PC-3 (cell line): ENCODE measurements around the gene MBOAT1. TPM values are rescaled to one million over a fixed set of nuclear protein-coding genes. Genes with fewer than 3 reads are reported as not detected.
A peak's percentile ranks its signal among the peaks of the same experiment; 100 is the strongest.

ENCODE experiments used
- ATAC-seq: fragments of 200-7000 bp; cut with Tn5 transposase; 2 replicates; pipeline ENCODE4 v1.9.1; 2020; ENCODE audit warnings: mild to moderate bottlenecking, moderate library complexity
- BruUV-seq: library from RNA; stranded (reverse); fragments of 400-500 nt; replicated peaks from 2 replicates; lab custom pipeline; 2021; lab: Mats Ljungman, UMichigan
- CTCF ChIA-PET: fragments of 300-600 bp; sonication (Branson Sonifier 250); formaldehyde crosslinking; loops from one replicate; lab custom pipeline; 2022; ENCODE audit warnings: antibody characterized with exemption; lab: Charles Lee
- POLR2A ChIA-PET: fragments of 300-600 bp; sonication (Branson Sonifier 250); formaldehyde crosslinking; loops from one replicate; lab custom pipeline; 2022; ENCODE audit warnings: antibody characterized with exemption; ENCODE audit not compliant: unreplicated experiment; lab: Charles Lee
- DNase-seq: peaks from one replicate; pipeline ENCODE4 v3.0.0-alpha.2; 2015
- H2AFZ ChIP-seq: fragments of 300-600 bp; sonication (generic); 2 replicates; pipeline ENCODE4 v1.6.0; 2016; ENCODE audit warnings: antibody characterized with exemption, low read length
- H3F3A ChIP-seq: fragments of 300-600 bp; sonication (generic); one replicate; pipeline ENCODE4 v1.6.0; 2017; ENCODE audit warnings: antibody characterized with exemption, low read length, control low read depth, mild to moderate bottlenecking; ENCODE audit not compliant: unreplicated experiment
- H3K27ac ChIP-seq: fragments of 300-600 bp; sonication (generic); 2 replicates; pipeline ENCODE4 v1.5.1; 2016; ENCODE audit warnings: mild to moderate bottlenecking, low read length
- H3K27me3 ChIP-seq: fragments of 300-600 bp; sonication (generic); 2 replicates; pipeline ENCODE4 v1.6.1; 2016; ENCODE audit warnings: low read length, mixed read lengths
- H3K36me3 ChIP-seq: fragments of 300-600 bp; sonication (generic); 2 replicates; pipeline ENCODE4 v1.6.1; 2016; ENCODE audit warnings: low read depth, mixed run types, low read length, mixed read lengths
- H3K4me1 ChIP-seq: fragments of 300-600 bp; sonication (generic); 2 replicates; pipeline ENCODE4 v1.5.1; 2016; ENCODE audit warnings: low read length; ENCODE audit not compliant: insufficient read depth
- H3K4me2 ChIP-seq: fragments of 300-600 bp; sonication (generic); 2 replicates; pipeline ENCODE4 v1.6.0; 2016; ENCODE audit warnings: low read length
- H3K4me3 ChIP-seq: fragments of 300-600 bp; sonication (generic); 2 replicates; pipeline ENCODE4 v1.5.1; 2016; ENCODE audit warnings: mild to moderate bottlenecking, low read length, mixed read lengths
- H3K79me2 ChIP-seq: fragments of 300-600 bp; sonication (generic); 2 replicates; pipeline ENCODE4 v1.6.1; 2017; ENCODE audit warnings: low read length, mixed read lengths
- H3K9ac ChIP-seq: fragments of 300-600 bp; sonication (generic); 2 replicates; pipeline ENCODE4 v1.6.0; 2016; ENCODE audit warnings: mild to moderate bottlenecking, low read length
- H3K9me2 ChIP-seq: fragments of 300-600 bp; sonication (generic); replicated peaks from 2 replicates; pipeline ENCODE4 v1.6.1; 2016; ENCODE audit warnings: mixed run types, low read length, mixed read lengths
- H3K9me3 ChIP-seq: fragments of 300-600 bp; sonication (generic); 2 replicates; pipeline ENCODE4 v1.6.1; 2016; ENCODE audit warnings: low read length, mixed read lengths
- H4K20me1 ChIP-seq: fragments of 300-600 bp; sonication (generic); 2 replicates; pipeline ENCODE4 v1.6.1; 2016; ENCODE audit warnings: low read length, mixed read lengths
- CTCF ChIP-seq: fragments of 300-600 bp; sonication (generic); conservative IDR thresholded peaks from 2 replicates; pipeline ENCODE4 v1.5.1; 2017; ENCODE audit warnings: antibody characterized with exemption, low read depth, mild to moderate bottlenecking, low read length
- EZH2 ChIP-seq: fragments of 300-600 bp; sonication (generic); IDR thresholded peaks from one replicate; pipeline ENCODE4 v1.6.1; 2017; ENCODE audit warnings: antibody characterized with exemption, mild to moderate bottlenecking, low read length; ENCODE audit not compliant: unreplicated experiment
- EZH2phosphoT487 ChIP-seq: fragments of 300-600 bp; sonication (generic); IDR thresholded peaks from 2 replicates; pipeline ENCODE4 v1.6.1; 2018; ENCODE audit warnings: mild to moderate bottlenecking, antibody characterized with exemption, low read length, borderline replicate concordance
- intact Hi-C: fragments of 100-400 bp; cut with micrococcal nuclease; formaldehyde crosslinking; loops from 2 replicates; pipeline ENCODE4 v1.9.0; 2023
- total RNA-seq: library from RNA; depleted of rRNA; stranded (reverse); fragments of >200 nt; gene quantifications from 2 replicates; pipeline ENCODE4 v1.2.3, GENCODE V29; 2014

The MBOAT1 gene
- total RNA-seq, 1 experiment from 2014 or later = 8.4 TPM

- H3K9me2 ChIP-seq = no peaks in the 10 kb centered on the region
- H4K20me1 ChIP-seq = no peaks in the 10 kb centered on the region
- TF ChIP-seq EZH2phosphoT487 (no peak), CTCF (no peak), EZH2 (no peak)
- no peak overlapping the region for H3K27ac ChIP-seq
- H3K27me3 ChIP-seq = no peaks in the 10 kb centered on the region
- ChIA-PET POLR2A (no interaction called here), CTCF (no interaction called here)
- no peak overlapping the region for H3K9ac ChIP-seq
- no peaks in the 10 kb centered on the region; the same call in 1 of the 2 replicates for H3K36me3 ChIP-seq
- intact Hi-C loops = no loop called here
- peak overlapping the region; percentile 61 for H3K4me2 ChIP-seq
- ATAC-seq (peak; percentile 99), DNase-seq (peak; percentile 94)
- no peaks in the 10 kb centered on the region for H3F3A ChIP-seq
- BruUV-seq = no TSS peak
- no peaks in the 10 kb centered on the region for H3K9me3 ChIP-seq
- no peak overlapping the region for H2AFZ ChIP-seq
- 0 out of 2 replicates have a peak overlapping the region, but pooled peaks have one; percentile 12 for H3K4me3 ChIP-seq
- H3K79me2 ChIP-seq = no peaks in the 10 kb centered on the region
- H3K4me1 ChIP-seq = peaks cover 20% of the 10 kb centered on the region
Observed at GRCh38 chr6:20117474-20117873, 94.8 kb downstream of the MBOAT1 start.

DNA sequence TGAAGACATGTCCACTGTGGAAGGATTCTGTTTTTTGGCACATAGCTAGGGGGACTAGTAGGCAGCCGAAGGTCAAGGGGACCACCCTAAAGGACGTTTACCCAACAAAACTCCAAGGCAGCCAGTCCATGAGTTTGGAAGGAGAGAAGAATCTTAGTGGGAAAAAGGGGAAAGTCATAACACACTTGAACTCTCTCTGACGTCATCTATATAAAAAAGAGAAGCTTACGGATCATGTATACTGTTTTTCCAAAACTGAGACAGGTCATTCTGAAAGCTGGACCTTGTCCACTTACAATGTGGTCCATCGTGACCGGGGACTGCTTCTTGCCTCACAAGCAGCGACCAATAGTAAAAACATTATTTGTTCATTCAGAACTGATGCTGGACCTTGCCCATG is 95.5 kb downstream of the MBOAT1 start:
- ChIA-PET CTCF (no interaction called here), POLR2A (no interaction called here)
- no peaks in the 10 kb centered on the region for H4K20me1 ChIP-seq
- no peak for DNase-seq
- ATAC-seq = no peak
- no peak overlapping the region for H3K4me3 ChIP-seq
- BruUV-seq = no TSS peak
- no peaks in the 10 kb centered on the region; the same call in 1 of the 2 replicates for H3K36me3 ChIP-seq
- intact Hi-C loops = no loop called here
- H3K79me2 ChIP-seq = no peaks in the 10 kb centered on the region
- H3K4me2 ChIP-seq = peak overlapping the region; percentile 61
- no peak overlapping the region for H2AFZ ChIP-seq
- H3K27me3 ChIP-seq = no peaks in the 10 kb centered on the region
- no peaks in the 10 kb centered on the region for H3K9me3 ChIP-seq
- H3K4me1 ChIP-seq = peaks cover 20% of the 10 kb centered on the region
- TF ChIP-seq EZH2 = no peak
- TF ChIP-seq EZH2phosphoT487 = no peak
- no peak for TF ChIP-seq CTCF
- H3K9ac ChIP-seq = no peak overlapping the region
- no peaks in the 10 kb centered on the region for H3K9me2 ChIP-seq
- no peak overlapping the region for H3K27ac ChIP-seq
- H3F3A ChIP-seq = no peaks in the 10 kb centered on the region

DNA sequence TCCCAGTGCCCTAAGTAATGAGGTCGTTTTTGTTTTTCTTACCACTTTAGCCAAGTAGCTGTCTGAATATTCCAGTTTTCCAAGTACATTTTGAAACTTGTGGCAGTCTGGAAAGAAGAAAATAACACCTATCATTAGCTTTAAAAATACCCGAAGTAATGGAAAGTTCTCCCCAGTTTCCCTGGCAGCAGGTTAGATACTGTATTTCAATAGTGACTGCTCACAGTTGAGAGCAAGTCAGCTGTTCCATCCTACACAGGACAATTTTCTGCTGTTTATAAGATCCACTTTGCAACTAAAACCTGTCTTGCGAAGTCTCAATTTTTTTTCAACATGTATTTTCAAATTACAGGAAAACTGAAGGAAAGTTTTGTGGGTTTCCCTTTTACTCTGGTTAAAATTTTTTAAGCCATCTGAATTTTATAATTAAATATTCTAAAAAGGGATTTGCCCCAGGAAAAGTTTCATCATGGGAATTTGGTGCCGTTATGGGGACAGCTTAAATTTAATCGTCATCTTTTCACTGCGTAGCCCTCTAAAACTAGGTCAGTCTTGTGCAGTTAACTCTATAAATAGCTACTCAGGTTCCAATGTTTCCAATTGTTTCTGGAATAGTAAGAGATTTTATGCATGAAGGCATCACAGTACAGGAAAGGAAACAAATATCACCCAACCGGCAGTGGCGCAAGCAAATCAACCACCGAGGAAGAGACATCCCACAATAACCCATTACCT is 96.9 kb downstream of the MBOAT1 start:
- H3K4me1 ChIP-seq = peaks cover 20% of the 10 kb centered on the region
- H3K36me3 ChIP-seq = no peaks in the 10 kb centered on the region; the same call in 1 of the 2 replicates
- ChIA-PET POLR2A (interaction anchor here (0.6 kb wide), 1 partner anchor 988 kb away, joined by 3 read pairs; no protein-coding TSS in a partner anchor), CTCF (no interaction called here)
- H3K4me3 ChIP-seq = no peak overlapping the region
- no peaks in the 10 kb centered on the region for H4K20me1 ChIP-seq
- no peak overlapping the region for H3K4me2 ChIP-seq
- no peaks in the 10 kb centered on the region for H3K27me3 ChIP-seq
- H3K9ac ChIP-seq = no peak overlapping the region
- no peak overlapping the region for H3K27ac ChIP-seq
- BruUV-seq = no TSS peak
- intact Hi-C loops = no loop called here
- no peak for ATAC-seq
- DNase-seq = no peak
- H3K9me2 ChIP-seq = no peaks in the 10 kb centered on the region
- no peak overlapping the region for H2AFZ ChIP-seq
- H3K79me2 ChIP-seq = no peaks in the 10 kb centered on the region
- TF ChIP-seq EZH2 (no peak), CTCF (no peak), EZH2phosphoT487 (no peak)
- no peaks in the 10 kb centered on the region for H3F3A ChIP-seq
- H3K9me3 ChIP-seq = no peaks in the 10 kb centered on the region
